22Rv1 (cell line): ENCODE data around the gene KREMEN1.

Experiments
- CTCF ChIP-seq: fragments of 450-650 bp; IDR thresholded peaks from 2 replicates; pipeline ENCODE4 v1.5.1; 2017; ENCODE audit warnings: mild to moderate bottlenecking
- ZFX ChIP-seq: fragments of 450-650 bp; IDR thresholded peaks from 2 replicates; pipeline ENCODE4 v1.6.1; 2017; ENCODE audit warnings: antibody characterized with exemption, borderline replicate concordance

- no peak for TF ChIP-seq CTCF
- no peak for TF ChIP-seq ZFX
Observed at GRCh38 chr22:29098296-29098695, 25.5 kb downstream of the KREMEN1 start.
